Retinal pigment epithelial cell (primary cell): ENCODE results near the gene LINC01488.

Experiments
- DNase-seq: peaks from one replicate; pipeline ENCODE4 v3.0.0-alpha.2; 2010; ENCODE audit warnings: low read depth
- H3K4me3 ChIP-seq: 2 replicates; pipeline ENCODE4 v1.5.1; 2011; ENCODE audit warnings: mild to moderate bottlenecking, low read length, control low read depth, moderate library complexity
- CTCF ChIP-seq: conservative IDR thresholded peaks from 2 replicates; pipeline ENCODE4 v1.5.1; 2011; ENCODE audit warnings: low read depth, low read length, control low read depth, inconsistent platforms

The LINC01488 gene

DNA sequence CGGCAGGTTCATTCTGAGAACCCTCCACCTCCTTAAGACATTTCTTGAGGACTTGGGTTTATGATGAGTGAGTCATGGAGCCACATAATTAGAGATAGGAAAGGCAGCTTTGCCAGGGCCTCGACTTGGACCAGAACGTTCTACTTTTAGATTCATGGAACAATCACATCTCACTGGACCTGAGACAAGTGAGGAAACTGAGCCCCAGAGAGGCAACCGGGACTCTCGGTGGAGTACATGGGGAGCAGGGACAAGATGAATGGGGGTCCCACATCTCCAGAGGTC, 59.5 kb downstream of the LINC01488 start:
- no peak overlapping the region for H3K4me3 ChIP-seq
- DNase-seq = no peak
- no peak for TF ChIP-seq CTCF

- DNase-seq = peak; percentile 58
- no peak overlapping the region for H3K4me3 ChIP-seq
- no peak for TF ChIP-seq CTCF
Observed at GRCh38 chr11:69541501-69542313, 60.2 kb downstream of the LINC01488 start.

DNA sequence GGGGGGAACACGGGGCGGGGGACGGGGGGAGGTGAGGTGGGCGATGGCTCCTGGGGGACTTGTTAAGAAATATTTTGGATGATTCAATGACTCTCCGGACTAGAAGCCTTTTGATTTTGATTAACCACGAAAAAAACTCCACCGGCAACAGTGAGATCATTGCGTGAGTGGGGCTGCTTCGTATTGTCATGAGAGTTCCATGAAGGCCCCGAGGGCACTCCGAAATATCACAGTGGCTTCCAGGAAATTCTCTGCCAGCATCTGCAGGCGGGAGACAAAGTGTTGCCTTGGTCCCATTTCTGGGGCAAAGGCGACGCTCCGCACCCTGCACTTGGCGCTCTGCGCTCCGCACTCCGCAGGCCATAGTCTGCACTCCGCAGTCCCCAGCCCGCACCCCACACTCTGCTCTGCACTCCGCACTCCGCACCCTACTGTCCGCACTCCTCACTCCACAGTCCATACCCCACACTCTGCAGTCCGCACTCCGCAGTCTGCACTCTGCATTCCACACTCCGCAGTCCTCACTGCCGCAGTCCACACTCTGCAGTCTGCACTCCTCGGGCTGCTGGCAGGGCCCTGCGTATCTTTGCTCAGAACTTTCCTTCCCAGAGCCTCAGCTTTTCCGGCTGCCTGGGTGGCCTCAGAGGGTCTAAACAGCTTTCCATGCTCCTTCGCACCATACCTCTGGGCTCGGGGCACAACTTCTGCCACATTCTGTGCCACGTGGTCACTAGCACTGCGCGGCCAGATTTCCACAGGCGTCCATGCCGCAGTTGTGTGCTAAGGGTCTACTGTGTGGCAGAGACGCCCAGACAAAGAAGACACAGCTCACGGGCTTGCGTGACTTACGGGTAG, 61.1 kb downstream of the LINC01488 start:
- H3K4me3 ChIP-seq = no peak overlapping the region
- TF ChIP-seq CTCF = no peak
- DNase-seq = no peak
